Fibroblast of skin of right biceps (primary cell): Measurements from ENCODE around the gene INSIG1.

Experiments used
- DNase-seq: peaks from one replicate; pipeline ENCODE4 v3.0.0-alpha.2; 2013

Gene INSIG1

DNA sequence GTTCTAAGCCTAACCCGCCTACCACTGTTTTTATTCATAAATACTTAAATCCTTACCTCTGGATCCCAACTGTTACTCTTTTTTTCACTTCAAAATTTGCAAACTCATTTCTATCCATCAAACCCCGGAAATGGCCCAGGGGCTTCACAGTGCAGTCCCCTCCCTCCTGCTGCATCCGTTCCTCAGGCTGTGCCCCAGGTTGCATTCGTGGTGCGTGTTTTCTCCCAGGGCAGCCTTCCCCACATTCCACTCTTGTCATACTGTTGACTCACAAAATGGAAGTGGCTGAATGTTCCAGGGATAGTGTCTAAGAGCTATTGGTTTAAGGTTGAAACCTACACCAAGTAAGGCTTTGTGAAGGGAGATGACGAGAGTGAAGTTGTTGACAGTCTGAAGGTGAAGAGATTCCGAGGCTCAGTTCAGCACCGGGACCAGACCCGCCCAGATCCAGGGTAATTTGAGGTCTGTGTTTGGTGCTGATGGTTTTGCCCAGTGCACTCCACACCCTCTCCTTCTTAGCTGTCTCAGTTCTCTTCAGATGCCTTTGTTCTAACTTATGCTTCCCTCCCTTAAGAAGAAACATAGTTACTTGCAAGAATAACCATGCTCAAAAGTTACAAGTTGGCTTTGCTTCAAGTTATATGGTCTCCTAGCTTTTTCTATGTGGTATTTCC is 7.7 kb downstream of the INSIG1 start:
- DNase-seq, result no peak

DNA sequence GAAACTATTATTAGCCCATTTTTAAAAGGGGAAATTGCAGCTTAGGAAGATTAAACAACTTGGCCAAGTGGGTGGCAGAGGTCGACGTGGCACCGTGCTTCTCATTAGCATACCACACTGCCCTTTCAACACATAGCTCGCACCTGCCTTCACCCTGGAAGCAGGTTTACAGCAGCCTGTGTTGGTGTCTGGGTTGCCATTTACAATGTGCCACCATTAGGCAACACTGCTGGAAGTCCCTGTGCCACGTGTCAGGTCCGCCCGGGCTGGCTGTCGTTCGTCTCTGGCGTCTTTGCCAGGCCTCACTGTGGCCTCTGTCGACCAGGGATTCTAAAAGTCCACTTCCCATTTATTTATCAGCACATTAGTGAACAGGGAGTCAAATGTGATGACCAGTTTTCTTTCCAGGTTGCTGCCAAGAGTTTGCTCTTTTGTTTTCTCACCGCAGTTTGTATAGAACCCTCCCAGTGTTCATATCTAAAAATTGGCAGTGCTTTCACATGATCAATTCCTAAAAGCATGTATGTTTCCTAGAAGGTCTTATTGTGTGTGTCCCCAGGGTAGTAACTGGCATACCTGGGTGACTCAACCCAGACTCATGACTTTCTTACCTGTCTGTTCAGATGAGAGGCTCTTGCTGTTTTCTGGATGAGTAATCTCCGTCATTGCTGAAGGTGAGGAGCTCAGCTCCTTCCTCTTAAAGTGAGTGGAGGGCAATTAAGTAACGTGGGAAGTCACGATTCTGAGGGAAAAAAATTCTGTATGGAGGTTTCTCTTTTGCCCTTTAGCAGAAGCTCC is 9.2 kb downstream of the INSIG1 start:
- DNase-seq, result no peak

DNA sequence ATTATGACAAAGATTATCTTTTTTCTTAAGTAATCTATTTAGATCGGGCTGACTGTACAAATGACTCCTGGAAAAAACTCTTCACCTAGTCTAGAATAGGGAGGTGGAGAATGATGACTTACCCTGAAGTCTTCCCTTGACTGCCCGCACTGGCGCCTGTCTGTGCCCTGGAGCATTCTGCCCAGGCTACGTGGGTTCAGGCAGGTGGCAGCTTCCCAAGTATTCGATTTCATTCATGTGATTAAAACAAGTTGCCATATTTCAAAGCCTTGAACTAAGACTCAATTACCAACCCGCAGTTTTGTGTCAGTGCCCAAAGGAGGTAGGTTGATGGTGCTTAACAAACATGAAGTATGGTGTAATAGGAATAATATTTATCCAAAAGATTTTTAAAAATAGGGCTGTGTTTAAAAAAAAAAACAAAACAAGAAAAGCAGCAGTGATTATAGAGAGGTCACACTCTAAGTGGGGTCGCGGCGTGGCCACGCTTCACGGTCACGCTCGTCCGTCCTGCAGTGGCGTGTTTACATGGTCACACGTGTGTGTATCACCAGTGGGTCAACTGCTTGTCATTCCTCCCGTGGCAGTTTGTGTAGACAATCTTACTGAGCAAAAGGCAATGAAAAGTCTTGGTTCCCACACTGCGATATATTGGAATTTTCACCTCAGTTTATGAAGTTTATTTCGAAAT is 10.8 kb downstream of the INSIG1 start:
- no peak for DNase-seq

DNA sequence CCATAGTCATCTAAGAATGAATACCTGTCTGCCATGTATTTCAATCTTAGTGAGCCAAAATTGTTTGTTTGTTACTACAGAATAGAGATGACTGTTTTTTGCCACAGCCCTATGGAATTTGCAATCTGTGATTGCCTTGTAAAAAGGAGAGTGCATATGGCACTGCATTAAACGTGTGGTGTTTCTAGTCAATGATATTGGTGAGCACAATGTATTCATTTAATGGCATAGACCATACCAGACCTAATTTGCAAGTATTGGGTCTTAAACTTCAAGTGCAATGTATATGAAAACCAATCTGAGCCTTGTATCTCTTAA is 11.3 kb downstream of the INSIG1 start:
- no peak for DNase-seq

DNA sequence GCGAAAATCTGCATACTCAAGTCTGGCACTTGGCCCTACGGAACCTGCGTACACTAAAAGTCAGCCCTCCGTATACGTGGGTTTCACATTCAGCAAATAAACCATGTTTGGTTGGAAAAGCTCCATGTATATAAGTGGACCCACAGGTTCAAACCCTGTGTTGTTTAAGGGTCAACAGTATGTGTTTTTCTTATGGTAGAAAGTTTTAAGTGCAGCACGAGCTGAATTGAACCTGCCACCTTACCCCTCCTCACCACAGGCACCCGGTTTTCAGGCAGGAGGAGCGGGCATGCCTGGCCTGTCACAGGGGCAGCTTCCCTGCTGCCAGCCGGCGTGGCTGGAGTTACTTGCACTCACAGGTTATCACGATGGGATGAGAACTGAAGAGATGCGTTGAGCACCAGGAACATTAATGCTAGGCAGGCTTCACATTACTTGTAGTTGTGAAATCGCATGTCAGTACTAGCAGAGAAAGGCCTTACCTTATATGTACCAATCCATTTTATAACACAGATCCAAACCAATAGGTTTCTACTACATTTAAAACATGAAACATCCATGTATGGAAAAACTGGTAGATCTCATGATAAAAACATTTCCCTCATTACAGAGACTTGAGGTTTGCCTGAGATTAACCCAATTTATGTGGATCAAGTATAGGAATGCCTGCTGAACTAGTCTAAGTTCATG is 12.9 kb downstream of the INSIG1 start:
- DNase-seq, result no peak

DNA sequence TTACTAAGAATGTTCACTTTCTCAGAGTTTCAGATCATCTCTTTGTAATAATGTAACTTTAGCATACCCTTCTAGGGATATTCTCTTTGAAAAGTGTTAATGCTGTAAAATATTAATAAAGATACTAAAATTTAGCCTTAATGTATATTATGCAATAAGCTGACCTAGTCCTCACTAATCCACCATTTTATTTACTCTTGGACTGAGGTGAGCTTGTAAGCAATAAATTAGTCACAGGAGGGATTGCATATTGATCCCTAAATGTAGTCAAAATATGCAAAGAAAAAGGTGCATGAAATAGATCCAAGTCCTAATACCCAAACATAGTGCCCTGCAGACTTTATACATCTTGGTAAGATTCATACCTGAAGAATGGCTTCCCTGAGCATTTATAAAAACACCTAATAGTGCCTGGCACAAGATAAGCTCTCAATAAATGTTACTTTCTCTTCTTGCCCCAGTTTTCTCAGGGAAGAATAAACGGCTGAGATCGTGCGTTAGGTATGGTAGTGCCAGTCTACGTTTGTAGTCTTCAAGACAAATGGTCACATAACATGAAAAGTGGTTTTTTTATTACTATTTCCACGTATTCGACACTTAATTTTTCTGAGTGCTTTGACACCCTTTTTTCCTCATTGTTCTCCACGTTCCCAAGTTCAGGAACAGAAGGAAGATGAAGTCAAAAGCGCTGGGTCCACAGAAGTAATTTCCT is 14.3 kb downstream of the INSIG1 start:
- no peak for DNase-seq

DNA sequence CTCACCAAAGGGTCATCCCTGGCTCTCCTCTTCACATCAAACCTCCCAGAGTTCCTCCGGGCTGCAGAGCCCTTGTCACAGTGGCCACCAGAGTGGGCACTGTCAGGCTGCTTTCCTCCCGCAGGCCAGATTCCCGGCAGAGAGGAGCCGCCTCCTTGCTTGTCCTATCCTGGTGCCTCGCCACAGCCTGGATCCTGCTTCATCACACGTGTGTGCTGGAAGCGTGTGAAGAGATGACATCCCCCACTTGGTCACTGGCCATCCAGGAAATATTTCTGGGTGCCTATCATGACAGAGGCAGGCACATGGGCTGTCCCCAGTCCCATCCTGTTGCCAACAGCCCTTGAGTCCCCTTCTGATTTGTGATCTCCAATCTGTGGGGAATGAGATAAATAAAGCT is 15.0 kb downstream of the INSIG1 start:
- DNase-seq, result no peak

DNA sequence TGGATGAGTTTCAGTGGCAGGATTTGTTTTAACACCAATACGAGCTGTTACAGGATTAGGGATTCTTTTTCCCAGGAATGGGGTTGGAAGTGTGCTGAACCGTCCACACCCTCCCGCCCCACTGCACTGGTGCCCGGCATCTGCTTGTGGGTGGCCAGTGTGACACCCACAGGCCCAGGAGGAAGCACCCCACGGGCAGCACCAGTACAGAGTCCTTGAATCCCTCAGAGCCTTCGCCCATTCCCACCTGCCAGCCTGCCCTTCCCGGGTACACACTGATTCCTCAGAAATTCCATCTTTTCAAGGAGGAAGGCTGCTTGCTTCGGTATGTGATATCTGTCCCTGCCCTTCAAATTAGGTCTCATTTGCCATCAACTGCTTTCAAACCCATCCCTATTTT is 15.4 kb downstream of the INSIG1 start:
- no peak for DNase-seq

DNA sequence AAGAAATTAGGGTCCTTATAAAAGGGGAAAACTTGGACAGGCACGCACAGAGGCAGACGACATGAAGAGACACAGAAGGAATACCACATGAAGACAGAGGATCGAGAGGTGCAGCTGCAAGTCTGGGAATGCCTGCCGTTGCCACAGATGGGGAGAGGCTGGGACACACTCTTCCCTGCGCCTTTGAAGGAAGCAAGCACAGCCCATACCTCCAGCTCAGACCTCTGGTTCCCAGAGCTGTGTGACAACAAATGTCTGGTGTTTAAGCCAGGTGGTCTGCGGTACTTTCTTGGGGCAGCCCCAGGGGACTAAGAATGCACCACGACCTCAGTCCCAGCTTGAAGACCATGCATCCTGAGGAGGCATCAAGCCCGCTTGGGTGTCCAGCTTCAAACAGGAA is 18.3 kb downstream of the INSIG1 start:
- DNase-seq, result no peak

DNA sequence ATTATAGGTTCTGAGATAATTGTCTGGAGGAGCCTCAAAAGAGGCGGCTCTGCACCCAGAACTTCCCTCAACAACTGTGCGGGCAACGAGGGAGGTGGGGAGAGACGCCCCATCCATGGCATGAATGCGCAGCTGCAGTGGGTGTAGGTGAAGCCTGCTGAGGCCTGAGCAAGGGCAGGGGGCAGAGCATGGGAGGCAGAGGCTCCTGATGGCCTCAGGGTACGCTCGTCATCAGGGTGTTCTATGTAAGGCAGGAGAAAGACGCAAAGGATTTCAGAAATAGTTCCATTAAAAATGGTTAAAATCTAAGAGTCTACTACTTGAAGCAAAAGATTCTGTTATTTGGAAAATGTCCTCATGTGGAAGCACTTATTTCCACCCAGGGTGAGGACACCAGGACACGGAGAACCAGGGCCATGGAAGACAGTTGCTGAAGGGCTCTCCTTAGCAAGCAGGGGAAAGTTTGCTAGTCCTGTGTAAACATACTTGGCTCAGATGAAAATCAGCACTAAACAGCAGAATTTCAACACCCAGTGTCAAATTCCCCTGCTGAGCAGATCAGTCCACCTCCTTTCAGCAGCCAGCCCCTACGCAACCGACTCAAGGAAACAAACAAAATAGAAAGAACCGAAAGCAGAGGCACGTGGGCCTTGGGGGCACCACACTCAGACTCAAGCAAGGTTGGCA is 18.9 kb downstream of the INSIG1 start:
- no peak for DNase-seq

DNA sequence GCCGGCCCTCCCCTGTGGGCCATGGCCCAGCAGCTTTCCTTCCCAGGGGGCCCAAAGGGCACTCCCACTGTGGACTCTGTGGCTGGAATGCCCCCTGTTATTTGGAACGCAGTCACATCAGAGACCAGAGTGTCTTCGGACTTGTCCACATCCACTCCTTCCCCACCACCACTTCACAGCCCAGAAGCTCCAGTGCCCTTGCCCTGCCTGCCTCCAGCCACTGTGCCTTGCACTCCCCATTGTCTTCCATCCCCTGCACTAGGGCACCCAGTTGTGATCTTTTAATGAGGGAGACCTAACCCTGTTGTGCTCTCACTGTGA is 19.4 kb downstream of the INSIG1 start:
- DNase-seq, result no peak

DNA sequence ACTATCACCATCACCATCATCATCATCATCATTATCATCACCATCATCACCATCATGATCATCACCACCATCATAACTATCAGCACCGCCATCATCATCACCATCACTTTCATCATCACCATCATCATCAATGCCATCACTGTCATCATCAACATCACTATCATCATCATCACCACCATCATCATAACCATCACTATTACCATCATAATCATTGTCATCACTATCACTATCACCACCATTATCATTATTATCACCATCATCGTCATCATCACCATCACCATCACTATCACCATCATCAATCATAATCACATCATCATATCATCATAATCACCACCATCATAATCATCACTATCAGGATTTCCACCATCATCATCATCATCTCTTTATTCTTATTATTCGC is 20.6 kb downstream of the INSIG1 start:
- DNase-seq, result no peak

DNA sequence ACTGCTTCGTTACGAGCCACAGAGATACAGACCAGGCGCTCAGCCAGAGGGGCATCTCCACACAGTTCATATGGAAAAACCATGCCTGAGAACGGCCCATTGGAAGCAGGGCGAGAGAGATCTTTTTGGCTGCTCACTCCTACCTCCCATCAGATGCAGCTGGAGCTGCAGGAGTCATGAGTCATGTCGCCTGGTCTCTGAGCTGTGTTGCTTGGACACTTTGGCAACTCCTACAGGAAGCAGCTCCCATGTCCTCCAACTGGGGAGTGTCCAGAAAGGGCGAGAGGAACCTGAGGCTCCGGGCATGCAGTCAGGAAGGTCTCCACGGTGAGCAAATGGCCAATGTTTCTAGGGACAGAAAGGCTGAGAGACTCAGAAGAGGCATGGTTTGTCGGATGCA is 24.9 kb downstream of the INSIG1 start:
- DNase-seq, result no peak

DNA sequence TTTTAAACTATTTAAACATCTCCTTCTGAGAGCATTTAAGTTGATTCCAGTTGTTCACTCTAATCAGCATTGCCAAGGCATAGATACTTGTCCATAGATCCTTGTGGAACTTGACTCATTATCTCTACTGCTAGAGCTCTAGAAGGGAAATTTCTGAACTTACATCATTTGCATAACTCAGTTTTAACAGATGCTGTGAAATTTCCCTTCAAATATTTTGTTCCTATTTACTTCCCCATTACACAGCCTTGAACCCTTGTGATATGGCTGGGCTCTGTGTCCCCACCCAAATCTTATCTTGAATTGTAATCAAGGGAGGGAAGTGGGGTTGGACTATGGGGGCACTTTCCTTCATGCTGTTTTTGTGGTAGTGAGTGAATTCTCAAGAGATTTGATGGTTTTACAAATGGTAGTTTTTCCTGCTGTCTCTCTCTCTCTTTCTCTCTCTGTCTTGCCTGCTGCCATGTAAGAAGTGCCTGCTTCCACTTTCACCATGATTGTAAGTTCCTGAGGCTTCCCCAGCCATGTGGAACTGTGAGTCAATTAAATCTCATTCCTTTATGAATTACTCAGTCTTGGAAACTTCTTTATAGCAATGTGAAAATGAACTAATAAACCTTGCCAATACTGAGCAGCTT is 25.4 kb downstream of the INSIG1 start:
- no peak for DNase-seq

DNA sequence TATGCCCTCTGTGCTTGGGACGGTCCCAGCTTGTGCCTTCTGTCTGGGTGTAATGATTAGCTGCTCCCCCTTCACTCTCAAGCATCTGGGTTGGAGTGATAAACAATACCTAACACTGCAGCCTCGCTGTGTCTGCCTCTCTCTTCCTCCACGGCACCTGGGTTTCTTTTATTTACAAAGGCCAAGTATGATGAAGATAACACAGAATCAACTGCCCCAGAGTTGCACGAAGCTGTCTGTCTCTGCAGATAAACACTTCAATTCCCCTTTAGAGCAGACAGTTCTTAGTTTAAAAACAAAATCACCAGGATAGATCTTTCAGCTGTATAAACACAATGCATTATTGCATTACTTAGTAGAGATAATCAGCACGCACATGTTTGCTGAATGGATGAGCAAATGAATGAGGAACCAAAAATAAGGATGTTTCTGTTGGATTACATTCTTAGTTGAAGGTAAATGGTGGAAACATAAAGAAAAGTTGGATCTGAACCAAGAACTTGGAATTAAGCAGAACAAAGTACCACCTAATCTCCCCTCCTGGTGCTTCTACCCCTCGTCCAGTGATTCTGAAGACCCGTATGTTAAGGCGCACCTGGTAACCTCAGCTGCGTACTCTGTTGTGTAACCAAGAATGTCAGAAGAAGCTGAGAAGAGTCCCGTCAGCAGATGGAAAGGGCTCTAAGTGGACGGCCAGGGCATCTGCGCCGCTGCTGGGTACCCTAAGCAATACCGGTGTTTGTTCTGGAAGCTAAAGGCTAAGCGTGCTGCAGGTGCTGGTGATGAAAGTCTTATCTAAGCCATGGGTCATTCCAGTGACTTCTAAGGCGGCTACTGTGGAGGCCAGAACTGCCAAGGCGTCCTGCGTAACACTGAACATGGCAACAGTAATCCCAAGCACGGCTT is 26.6 kb downstream of the INSIG1 start:
- no peak for DNase-seq

DNA sequence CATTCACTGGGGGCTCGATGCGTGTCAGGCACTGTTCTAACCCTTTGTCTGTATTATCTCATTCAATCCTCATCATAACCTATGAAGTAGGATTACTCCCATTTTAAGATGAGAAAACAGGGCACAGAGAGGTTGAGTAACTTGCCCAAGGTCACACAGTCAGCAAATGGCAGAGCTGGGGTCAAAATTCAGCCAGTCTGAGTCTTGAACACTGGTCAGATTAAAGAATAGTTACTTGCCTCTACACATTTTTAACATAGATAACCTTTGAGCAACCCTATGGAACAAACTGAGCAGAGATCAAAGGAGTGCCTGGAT is 27.2 kb downstream of the INSIG1 start:
- no peak for DNase-seq

DNA sequence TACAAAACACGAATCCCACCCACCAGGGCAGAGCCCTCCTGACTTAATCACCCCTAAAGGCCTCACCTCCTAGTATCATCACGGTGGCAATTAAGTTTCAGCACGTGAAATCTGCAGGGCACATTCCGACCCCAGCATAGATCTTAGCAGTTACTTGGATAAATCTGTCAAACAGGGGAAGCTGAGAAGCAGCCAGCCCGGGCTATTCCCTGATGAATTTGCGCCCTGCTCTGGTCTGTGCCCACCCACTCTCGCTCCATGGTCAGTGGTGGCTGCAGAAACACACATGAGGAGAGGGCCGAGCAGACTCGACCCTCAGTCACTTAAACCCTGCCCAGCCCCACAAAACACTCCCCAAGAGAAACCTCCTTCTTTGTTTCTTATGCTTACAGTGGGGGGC is 28.7 kb downstream of the INSIG1 start:
- no peak for DNase-seq

DNA sequence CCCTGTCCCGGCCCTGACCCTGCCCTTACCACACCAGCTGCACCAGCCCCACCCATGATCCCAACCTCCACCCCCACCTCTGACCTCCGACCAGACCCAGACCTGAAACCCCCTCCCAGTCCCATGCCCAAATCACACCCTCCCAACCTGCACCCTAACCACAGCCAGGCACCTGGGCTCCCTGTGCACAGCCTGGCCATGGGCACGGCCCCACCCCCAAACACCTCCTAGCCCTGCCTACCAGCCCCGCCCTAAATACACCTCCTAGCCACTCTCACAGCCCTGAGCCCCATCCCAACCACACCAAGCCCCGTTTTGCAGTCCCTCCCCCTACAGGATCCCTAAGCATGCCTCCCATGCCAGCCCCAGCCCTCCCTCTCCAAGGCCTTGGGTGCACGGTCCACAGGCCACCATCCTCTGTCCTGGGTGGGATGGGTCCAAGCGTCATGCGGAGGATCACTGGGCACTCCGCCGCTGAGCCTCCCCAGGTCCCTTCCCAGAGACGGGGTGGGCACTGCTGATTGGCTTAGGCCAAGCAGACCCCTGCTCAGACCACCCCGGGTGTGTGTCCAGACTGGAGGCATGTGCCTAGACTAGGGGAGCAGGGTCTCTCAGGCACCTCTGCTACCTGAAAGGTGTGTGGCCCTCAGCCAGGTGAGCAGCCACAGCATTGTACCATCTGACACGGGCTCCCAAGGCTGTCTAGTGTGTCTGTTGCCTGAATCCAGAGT is 30.1 kb downstream of the INSIG1 start:
- no peak for DNase-seq

DNA sequence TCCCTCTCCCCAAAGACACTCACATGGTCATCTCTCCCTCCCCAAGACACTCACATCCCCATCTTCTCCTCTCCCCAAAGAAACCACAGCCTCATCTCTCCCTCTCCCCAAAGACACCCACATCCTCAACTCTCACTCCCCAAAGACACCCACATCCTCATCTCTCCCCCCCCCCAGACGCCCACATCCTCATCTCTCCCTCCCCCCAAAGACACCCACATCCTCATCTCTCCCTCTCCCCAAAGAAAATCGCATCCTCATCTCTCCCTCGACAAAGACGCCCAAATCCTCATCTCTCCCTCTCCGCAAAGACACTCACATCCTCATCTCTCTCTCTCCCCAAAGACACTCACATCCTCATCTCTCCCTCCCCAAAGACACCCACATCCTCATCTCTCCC is 31.5 kb downstream of the INSIG1 start:
- no peak for DNase-seq

DNA sequence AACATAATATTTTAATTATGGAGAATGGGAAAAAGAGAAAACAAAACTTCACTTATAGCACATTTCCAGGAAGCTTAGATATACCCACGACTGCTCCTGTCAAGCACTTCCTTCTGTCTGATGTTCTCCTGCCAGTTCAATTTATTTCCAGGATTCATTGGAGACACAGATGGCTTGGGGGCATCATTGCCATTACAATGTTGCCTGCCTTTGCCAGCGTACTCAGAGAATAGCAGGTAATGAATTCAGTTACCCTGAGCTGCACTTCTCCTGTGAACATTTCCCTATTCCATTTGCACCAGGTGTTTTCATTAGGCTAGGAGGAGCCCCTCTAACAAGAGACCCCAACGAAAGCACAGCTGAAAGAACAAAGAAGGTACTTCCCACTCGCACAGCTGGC is 33.7 kb downstream of the INSIG1 start:
- DNase-seq, result no peak
